NCI-H82 (cell line): Measurements from ENCODE around the gene ARNT2.

Experiments
- DNase-seq: peaks from one replicate; lab custom pipeline; 2025; lab: John Stamatoyannopoulos, UW

The ARNT2 gene

GRCh38 chr15:80442728-80443403, 38.7 kb downstream of the ARNT2 start:
- DNase-seq, result no peak

DNA sequence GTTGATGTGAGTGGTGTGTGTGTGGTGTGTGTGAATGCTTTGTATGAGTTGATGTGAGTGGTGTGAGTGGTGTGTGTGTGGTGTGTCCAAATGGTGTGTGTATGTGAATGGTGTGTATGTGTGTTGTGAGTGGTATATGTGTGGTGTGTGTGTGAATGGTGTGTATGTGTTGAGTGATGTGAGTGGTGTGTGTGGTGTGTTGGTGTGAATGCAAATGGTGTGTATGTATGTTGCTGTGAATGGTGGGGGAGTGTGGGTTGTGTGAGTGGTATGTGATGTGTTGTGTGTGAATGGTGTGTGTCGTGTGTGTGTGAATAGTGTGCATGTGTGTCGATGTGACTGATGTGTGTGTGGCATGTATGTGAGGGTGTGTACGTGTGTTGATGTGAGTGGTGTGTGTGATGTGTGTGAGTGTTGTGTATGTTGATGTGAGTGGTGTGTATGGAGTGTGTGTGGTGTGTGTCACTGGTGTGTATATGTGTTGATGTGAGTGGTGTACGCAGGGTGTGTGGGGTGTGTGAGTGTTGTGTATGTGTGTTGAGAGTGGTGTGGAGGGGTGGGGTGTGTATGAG, 40.6 kb downstream of the ARNT2 start:
- DNase-seq, result no peak

GRCh38 chr15:80445300-80446041, 41.3 kb downstream of the ARNT2 start:
- DNase-seq, result peak; percentile 15

DNA sequence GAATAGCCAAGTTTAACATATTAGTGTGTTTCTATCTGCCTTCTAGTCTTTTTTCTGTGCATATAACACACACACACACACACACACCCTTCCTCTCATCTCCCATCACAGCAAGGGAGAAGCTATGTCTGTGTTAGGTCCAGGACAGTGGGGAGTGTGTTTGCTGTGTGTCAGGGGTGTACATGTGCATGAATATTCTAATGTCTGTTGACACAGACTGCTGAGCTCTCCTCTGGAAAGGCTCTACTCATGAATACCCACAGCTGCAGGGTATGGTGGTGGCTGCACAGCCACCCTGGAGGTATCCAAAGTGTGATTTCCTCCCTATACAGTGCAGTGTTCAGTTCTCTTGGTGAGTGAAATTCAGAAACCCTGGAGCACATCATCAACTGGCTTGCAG, 42.9 kb downstream of the ARNT2 start:
- DNase-seq, result no peak

- DNase-seq, result no peak
These were observed 45.6 kb downstream of the ARNT2 start for GRCh38 chr15:80449825-80450224.

GRCh38 chr15:80450811-80451321, 46.7 kb downstream of the ARNT2 start:
- no peak for DNase-seq

DNA sequence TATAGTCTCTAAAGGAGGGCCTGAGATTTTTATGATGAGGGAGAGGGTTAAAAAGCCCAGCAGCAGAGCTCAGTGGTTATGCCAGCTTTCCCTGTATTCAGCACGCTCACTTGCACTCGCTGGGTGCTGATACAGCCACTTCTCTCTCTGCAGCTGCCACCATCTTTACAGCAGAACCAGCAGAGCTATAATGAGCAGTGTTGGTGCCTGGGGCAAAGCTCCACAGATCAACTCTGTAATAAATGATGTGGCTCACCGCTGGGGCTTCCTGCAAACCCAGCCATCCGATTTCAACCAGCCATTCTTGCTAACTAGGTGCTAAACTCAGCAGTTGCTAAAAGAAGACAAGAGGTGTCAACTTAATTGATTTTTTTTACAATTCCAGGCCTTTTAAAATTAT, 48.0 kb downstream of the ARNT2 start:
- DNase-seq, result no peak

DNA sequence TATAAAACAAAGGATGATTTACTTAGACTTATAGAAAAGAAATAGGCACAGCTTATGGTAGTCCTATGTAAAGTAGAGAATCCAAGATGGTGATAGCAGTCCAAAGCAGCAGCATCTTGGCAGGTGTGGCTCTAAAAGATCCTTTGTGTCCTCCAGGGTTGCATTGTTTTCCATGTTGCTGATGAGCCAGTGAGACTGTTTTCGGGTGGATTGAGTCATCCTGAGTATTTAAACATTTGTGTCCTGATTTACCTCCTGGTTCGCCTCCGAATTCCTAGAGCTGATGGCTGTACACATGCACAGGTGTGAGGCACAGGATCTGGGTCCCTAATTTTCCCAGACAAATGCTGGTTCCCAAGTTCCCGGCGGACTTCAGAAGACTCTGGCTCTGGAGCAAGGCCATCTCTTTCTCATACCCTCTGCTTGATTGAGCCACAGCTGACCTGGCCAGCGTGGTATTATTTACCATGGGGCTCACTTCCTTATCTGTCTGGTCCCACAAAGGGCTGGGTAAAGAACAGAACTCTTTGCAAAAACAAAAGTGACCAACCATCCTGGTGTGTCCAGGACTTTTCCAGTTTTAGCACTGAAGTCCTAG, 51.0 kb downstream of the ARNT2 start:
- DNase-seq, result no peak

- peak; percentile 77 for DNase-seq
These were observed 51.7 kb downstream of the ARNT2 start for GRCh38 chr15:80455668-80456442.

GRCh38 chr15:80456517-80457492, 52.6 kb downstream of the ARNT2 start:
- DNase-seq, result no peak

DNA sequence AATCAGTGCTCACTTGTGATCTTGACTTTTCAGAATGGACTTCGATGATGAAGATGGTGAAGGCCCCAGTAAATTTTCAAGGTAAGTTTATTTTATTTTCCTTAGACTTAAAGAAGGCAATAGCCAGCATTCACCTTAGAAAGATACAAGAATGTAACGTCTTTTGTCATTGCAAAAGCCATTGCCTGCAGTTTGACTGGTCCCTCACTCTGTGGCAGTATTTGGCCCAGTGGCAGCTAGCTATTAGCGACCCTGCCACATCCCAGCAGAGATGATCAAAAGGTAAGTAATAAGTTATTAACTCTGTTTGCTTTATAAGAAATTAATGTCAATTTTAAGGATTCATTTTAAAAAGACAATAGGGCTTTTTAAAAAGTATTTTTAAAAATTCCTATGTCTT, 53.7 kb downstream of the ARNT2 start:
- DNase-seq, result no peak

DNA sequence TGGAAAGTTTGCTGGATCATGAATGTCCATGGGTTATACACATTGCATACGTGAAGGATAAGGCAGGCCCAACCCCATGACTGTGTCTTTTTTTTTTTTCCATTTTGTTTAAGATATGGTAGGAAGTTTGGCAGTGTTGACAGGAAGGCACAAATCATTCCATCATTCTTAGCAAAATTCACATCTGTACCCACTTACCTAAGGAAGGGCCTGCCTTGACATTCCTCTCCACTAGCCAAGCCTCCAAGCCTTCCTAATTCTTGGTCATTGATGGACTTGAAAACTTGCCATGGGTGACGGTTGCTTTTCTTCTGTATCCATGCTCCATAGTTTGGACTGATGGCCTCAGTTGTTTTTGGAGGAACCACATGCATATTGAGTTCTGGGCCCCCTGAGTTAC, 54.4 kb downstream of the ARNT2 start:
- no peak for DNase-seq

DNA sequence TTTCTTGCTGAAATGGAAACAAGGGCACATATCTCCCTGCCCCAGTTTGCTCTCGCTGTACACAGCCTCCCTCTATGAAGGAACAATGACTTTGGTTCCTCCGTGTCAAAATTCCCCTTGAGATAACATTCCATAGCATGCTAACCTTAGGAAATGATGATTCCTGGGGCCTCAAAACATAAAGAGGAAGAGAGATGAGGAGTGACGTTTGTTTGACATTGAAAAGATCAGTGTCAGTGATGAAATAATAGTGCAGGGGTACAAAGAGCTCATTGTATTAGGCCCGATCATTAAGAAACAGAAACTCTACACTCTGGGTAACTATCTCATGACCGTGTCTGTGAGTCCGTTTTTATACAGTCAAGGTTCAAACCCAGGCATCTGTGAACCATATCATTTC, 55.2 kb downstream of the ARNT2 start:
- no peak for DNase-seq

- no peak for DNase-seq
These were observed 55.6 kb downstream of the ARNT2 start for GRCh38 chr15:80459818-80460217.

GRCh38 chr15:80461356-80462095, 57.3 kb downstream of the ARNT2 start:
- DNase-seq, result peak; percentile 18

DNA sequence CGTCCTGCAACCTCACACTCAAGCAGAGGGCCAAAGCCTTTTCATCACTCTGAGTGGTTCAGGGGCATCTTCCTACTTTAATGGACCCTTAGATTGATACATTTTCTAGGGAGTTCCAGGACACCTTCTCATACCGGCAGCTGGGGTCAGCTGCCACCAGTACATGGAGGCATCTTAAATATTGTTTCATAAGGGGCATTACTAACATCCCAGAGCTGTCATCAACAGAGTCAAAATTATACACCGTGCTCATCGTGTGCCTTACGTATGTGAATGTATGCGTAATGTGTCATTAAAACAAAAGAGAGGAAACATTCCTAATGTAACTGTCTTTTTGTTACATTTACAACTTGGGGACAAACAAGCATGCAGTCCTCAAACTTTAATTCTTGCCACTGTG, 57.9 kb downstream of the ARNT2 start:
- no peak for DNase-seq

- DNase-seq, result no peak
These were observed 58.8 kb downstream of the ARNT2 start for GRCh38 chr15:80462836-80463512.

- DNase-seq, result no peak
These were observed 60.9 kb downstream of the ARNT2 start for GRCh38 chr15:80464951-80465625.

GRCh38 chr15:80465626-80466005, 61.4 kb downstream of the ARNT2 start:
- DNase-seq, result no peak
